ENCODE measurements around the gene SYCP2.

DNA sequence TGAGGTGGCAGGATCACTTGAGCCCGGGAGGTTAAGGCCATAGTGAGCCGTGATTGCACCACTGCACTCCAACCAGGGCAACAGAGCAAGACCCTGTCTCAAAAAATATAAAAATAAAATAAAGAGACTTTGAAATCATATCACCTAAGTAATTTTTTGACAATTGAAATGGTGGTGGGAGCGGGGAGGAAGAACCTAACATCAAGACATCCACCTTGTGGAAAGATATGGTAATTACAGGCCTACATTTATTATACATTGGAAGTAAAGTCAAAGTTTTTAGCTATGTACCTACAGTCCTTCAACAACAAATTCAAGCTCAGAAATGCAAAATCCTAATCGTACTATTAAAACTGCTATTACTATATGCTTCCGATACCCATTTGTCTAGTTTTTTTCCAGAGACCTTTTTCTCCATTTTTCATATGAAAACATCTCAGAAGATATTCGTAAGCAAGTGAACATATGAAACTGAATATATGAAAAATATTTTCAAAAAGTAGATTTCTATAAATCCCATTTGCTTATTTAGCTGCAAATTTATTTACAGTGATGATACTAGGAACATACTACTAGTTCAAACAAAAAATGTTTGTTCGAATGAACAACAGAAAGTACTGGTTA lies 83.3 kb downstream of the SYCP2 start:
- TF ChIP-seq EZH2 (IDR thresholded peaks at IDR 0.05; ENCODE audit: low read length) = no peak
- TF ChIP-seq, protein P1, sequence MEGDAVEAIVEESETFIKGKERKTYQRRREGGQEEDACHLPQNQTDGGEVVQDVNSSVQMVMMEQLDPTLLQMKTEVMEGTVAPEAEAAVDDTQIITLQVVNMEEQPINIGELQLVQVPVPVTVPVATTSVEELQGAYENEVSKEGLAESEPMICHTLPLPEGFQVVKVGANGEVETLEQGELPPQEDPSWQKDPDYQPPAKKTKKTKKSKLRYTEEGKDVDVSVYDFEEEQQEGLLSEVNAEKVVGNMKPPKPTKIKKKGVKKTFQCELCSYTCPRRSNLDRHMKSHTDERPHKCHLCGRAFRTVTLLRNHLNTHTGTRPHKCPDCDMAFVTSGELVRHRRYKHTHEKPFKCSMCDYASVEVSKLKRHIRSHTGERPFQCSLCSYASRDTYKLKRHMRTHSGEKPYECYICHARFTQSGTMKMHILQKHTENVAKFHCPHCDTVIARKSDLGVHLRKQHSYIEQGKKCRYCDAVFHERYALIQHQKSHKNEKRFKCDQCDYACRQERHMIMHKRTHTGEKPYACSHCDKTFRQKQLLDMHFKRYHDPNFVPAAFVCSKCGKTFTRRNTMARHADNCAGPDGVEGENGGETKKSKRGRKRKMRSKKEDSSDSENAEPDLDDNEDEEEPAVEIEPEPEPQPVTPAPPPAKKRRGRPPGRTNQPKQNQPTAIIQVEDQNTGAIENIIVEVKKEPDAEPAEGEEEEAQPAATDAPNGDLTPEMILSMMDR (optimal IDR thresholded peaks at IDR 0.05 in 1 of 3, IDR thresholded peaks at IDR 0.05 in 1 of 3, conservative IDR thresholded peaks at IDR 0.05 in 1 of 3; ENCODE audit: extremely low read depth in 1 of 3, insufficient read depth in 2 of 3, low read length in 3 of 3) = peak in 2 of 3 experiments; percentile 49 to 64

All from keratinocyte (primary cell).